ENCODE results near the gene ARL17B.
"Not testable (repeated sequence)": the region's sequence is repeated elsewhere in the genome, so short reads cannot be mapped to it uniquely, and the experiment has no call there.

- not testable (repeated sequence) for TF ChIP-seq CTCF (conservative IDR thresholded peaks at IDR 0.05; ENCODE audit: low read depth, low read length); RAD21 (IDR thresholded peaks at IDR 0.05; ENCODE audit: low read length); ELK1 (IDR thresholded peaks at IDR 0.05; ENCODE audit: borderline replicate concordance, low read depth, low read length); BHLHE40 (IDR thresholded peaks at IDR 0.05; ENCODE audit: low read depth, low read length); CEBPB (IDR thresholded peaks at IDR 0.05; ENCODE audit: low read depth, low read length); POLR2A (IDR thresholded peaks at IDR 0.05; ENCODE audit: low read depth, low read length); CHD1 (IDR thresholded peaks at IDR 0.05; ENCODE audit: low read depth, low read length); USF2 (IDR thresholded peaks at IDR 0.05; ENCODE audit: low read depth, low read length); MXI1 (IDR thresholded peaks at IDR 0.05; ENCODE audit: borderline replicate concordance, low read depth, low read length); SMC3 (IDR thresholded peaks at IDR 0.05; ENCODE audit: low read depth, low read length); RFX5 (IDR thresholded peaks at IDR 0.05; ENCODE audit: low read depth, low read length); MAFK (IDR thresholded peaks at IDR 0.05; ENCODE audit: low read depth, low read length); RCOR1 (IDR thresholded peaks at IDR 0.05; ENCODE audit: insufficient replicate concordance, low read length)
Measured at GRCh38 chr17:46282635-46283034, 78.9 kb downstream of the ARL17B start.
